ENCODE data around the gene PALM.
"Not testable (repeated sequence)": the region's sequence is repeated elsewhere in the genome, so short reads cannot be mapped to it uniquely, and the experiment has no call there.

Gene PALM

GRCh38 chr19:709196-709964 is 645 bp downstream of the PALM start:
- no peak for DNase-seq

- DNase-seq = no peak
Measured at GRCh38 chr19:709965-710571, 1.3 kb downstream of the PALM start.

GRCh38 chr19:710767-711166 is 2.0 kb downstream of the PALM start:
- DNase-seq = no peak

GRCh38 chr19:711254-711653 is 2.5 kb downstream of the PALM start:
- no peak for DNase-seq

- DNase-seq = no peak
Measured at GRCh38 chr19:715347-715746, 6.6 kb downstream of the PALM start.

- DNase-seq = no peak
Measured at GRCh38 chr19:718251-718951, 9.7 kb downstream of the PALM start.

GRCh38 chr19:718991-719512 is 10.3 kb downstream of the PALM start:
- no peak for DNase-seq

- no peak for DNase-seq
Measured at GRCh38 chr19:719636-720344, 11.1 kb downstream of the PALM start.

- no peak for DNase-seq
Measured at GRCh38 chr19:720345-721160, 11.8 kb downstream of the PALM start.

- no peak for DNase-seq
Measured at GRCh38 chr19:722553-723101, 13.9 kb downstream of the PALM start.

GRCh38 chr19:723247-723646 is 14.5 kb downstream of the PALM start:
- DNase-seq = no peak

GRCh38 chr19:723714-724113 is 15.0 kb downstream of the PALM start:
- DNase-seq = no peak

GRCh38 chr19:725461-726089 is 16.8 kb downstream of the PALM start:
- DNase-seq = no peak

- no peak for DNase-seq
Measured at GRCh38 chr19:726993-727956, 18.5 kb downstream of the PALM start.

- DNase-seq = no peak
Measured at GRCh38 chr19:728011-728410, 19.3 kb downstream of the PALM start.

GRCh38 chr19:729564-729963 is 20.8 kb downstream of the PALM start:
- not testable (repeated sequence) for DNase-seq

GRCh38 chr19:729965-730668 is 21.4 kb downstream of the PALM start:
- no peak for DNase-seq

- no peak for DNase-seq
Measured at GRCh38 chr19:731000-731399, 22.3 kb downstream of the PALM start.

Measured in T1000 (cell line).